Prostate gland (tissue), 2 donors: ENCODE data around the gene ANKRD44.

Experiments
- CTCF ChIP-seq, 4 experiments: fragments of 200-600 bp in 2 of 4; fragments of 450-650 bp in 2 of 4; sonication (generic) in 2 of 4; IDR thresholded peaks; 1 replicate in 3 of 4; 2 replicates in 1 of 4; pipeline ENCODE4 v1.5.1; 2016 to 2019; ENCODE audit warnings: antibody characterized with exemption in 4 of 4, mild to moderate bottlenecking in 2 of 4, moderate library complexity in 2 of 4
- POLR2A ChIP-seq: fragments of 450-650 bp; IDR thresholded peaks from one replicate; pipeline ENCODE4 v1.6.1; 2016; ENCODE audit warnings: antibody characterized with exemption, mild to moderate bottlenecking
- POLR2AphosphoS5 ChIP-seq: sonication (generic); formaldehyde crosslinking; IDR thresholded peaks from one replicate; pipeline ENCODE4 v1.6.1; 2017; ENCODE audit warnings: antibody characterized with exemption

DNA sequence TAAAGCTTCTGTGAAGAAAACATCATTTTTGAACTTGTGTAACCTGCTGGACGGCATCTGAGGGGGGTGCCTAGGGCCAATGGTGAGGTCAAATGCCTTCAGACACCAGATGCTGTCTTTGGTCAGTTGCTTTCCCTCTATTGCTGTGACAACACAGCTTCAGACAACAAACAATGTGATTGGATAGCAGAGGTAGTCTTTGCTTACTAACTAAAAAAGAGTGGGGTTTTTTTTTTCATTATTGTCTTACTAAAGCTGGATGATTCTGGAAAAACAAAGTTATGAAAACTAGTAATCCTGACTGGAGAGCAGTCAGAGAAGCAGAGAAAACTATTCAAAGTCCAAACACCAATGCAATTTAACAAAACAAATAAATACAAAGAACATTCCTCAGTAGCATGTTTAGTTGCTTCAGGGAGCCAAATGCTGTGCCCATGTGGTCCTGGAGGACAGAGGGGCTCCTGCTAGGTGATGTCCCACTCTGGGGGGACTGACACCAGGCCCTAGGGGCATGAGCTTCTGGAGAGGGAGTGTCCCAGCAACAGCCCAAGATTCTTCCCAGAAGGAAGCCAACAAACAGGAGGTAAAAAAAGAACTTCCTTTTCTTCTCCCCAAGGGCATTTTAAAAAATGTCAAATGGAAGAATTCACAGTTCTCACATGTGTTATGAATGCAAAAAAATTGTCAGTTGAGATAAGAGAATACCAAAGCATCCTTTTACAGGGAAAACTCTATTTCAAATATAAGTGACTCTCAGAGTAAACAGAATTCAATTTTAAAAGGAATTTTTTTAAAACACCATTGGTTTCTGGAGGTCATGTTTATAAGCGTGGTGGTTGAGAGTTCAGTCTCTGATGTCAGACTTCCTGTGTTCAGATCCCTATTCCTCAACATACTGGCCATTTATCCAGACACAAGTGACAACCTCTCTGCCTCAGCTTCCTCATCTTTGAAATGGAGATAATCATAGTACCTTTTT lies 203.0 kb downstream of the ANKRD44 start:
- TF ChIP-seq CTCF (IDR thresholded peaks at IDR 0.05) = no peak
- no peak for TF ChIP-seq POLR2A
- no peak for TF ChIP-seq POLR2AphosphoS5
